Neural crest cell (in vitro differentiated cells): Measurements from ENCODE around the gene ZDHHC14. TPM values are rescaled to one million over a fixed set of nuclear protein-coding genes. Genes with fewer than 3 reads are reported as not detected.

Source experiments
- DNase-seq: peaks from one replicate; pipeline ENCODE4 v3.0.0; 2021; ENCODE audit warnings: low read depth, mixed read lengths, low spot score
- H3K27ac Mint-ChIP-seq: one replicate; pipeline ENCODE4 v1.8.0; 2021; ENCODE audit warnings: mild to moderate bottlenecking, mixed read lengths; ENCODE audit not compliant: unreplicated experiment
- H3K27me3 Mint-ChIP-seq: 2 replicates; pipeline ENCODE4 v1.8.0; 2021; ENCODE audit warnings: low read depth, mild to moderate bottlenecking, mixed read lengths
- H3K36me3 Mint-ChIP-seq: 2 replicates; pipeline ENCODE4 v1.8.0; 2021; ENCODE audit warnings: low read depth, mild to moderate bottlenecking, mixed read lengths
- H3K4me1 Mint-ChIP-seq: 2 replicates; pipeline ENCODE4 v1.8.0; 2021; ENCODE audit warnings: mixed read lengths
- H3K4me3 Mint-ChIP-seq: one replicate; pipeline ENCODE4 v1.8.0; 2021; ENCODE audit warnings: mild to moderate bottlenecking, mixed read lengths
- H3K9me3 Mint-ChIP-seq: 2 replicates; pipeline ENCODE4 v1.8.0; 2021; ENCODE audit warnings: mixed read lengths
- total RNA-seq: library from RNA; stranded (reverse); gene quantifications from 2 replicates; pipeline ENCODE4 v1.2.1, GENCODE V29; 2021
- TF ChIP-seq, protein P1 (sequence below): fragments of 200-600 bp; sonication (generic); conservative IDR thresholded peaks from 2 replicates; pipeline ENCODE4 v1.5.0; 2021; ENCODE audit warnings: antibody characterized with exemption, mild to moderate bottlenecking

The ZDHHC14 gene
- total RNA-seq, 1 donor from 2014 or later, result 5.3 TPM

DNA sequence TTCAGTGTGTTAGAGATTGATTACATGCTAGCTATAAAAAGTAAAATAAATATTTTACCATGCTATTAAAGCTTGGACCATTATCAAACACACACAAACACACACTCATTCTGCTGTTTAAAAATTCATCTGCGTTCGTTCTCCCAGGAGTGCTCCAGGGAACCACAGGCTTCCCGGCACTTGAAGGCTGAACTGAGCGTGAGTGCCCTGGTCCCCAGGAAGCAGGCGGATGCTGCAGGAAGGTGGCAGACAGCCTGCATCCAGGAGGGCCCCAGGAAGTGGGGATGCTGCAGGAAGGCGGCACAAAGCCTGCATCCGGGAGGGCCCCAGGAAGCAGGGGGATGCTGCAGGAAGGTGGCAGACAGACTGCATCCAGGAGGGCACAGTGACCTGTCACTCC lies 294.8 kb downstream of the ZDHHC14 start:
- Mint-ChIP-seq H3K4me3 (no peak overlapping the region), H3K9me3 (no peaks in the 10 kb centered on the region), H3K4me1 (peaks cover under 1% of the 10 kb centered on the region), H3K36me3 (no peaks in the 10 kb centered on the region), H3K27ac (no peak overlapping the region), H3K27me3 (no peaks in the 10 kb centered on the region)
- DNase-seq, result no peak
- TF ChIP-seq, protein P1, sequence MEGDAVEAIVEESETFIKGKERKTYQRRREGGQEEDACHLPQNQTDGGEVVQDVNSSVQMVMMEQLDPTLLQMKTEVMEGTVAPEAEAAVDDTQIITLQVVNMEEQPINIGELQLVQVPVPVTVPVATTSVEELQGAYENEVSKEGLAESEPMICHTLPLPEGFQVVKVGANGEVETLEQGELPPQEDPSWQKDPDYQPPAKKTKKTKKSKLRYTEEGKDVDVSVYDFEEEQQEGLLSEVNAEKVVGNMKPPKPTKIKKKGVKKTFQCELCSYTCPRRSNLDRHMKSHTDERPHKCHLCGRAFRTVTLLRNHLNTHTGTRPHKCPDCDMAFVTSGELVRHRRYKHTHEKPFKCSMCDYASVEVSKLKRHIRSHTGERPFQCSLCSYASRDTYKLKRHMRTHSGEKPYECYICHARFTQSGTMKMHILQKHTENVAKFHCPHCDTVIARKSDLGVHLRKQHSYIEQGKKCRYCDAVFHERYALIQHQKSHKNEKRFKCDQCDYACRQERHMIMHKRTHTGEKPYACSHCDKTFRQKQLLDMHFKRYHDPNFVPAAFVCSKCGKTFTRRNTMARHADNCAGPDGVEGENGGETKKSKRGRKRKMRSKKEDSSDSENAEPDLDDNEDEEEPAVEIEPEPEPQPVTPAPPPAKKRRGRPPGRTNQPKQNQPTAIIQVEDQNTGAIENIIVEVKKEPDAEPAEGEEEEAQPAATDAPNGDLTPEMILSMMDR, result no peak

DNA sequence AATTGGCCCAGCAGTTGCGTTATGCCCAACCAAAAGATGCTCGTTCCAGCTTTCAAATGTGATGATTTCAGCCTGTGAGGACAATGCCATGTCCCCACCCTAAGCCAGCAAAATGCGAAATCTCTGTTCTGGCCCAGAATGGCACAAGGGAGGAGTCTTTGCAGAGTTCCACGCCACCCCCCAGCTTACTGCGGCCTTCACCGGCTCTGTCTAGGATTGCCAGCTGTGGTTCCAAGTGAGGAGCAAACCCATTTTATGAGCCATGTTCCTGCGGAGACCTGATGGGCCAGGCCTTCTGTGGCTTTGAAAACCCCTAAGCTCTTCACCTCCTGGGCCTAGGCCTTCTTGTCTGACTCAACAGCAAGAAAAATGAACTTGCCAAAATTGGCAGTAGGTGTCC lies 295.3 kb downstream of the ZDHHC14 start:
- Mint-ChIP-seq H3K4me3 (no peak overlapping the region), H3K9me3 (no peaks in the 10 kb centered on the region), H3K4me1 (no peaks in the 10 kb centered on the region), H3K27me3 (no peaks in the 10 kb centered on the region), H3K27ac (no peak overlapping the region), H3K36me3 (no peaks in the 10 kb centered on the region)
- TF ChIP-seq, protein P1, result no peak
- DNase-seq, result no peak

DNA sequence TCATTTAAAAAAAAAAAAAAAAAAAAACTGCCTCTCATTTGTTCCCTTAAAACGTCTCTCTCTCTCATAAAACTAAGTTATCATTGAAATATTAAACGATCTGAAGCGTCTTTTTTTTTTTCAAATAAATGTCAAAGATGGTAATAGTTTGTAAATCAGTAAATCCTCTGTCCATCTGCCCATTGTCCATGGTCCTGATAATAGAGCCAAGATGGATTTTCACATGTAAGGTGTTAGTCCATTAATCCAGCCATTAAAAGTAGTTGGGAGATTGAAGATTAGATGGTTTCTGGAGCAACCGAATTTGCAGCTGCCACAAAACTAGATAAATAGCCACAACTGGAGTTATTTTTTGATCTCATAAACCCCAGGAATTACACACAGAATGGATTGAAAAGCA lies 296.2 kb downstream of the ZDHHC14 start:
- Mint-ChIP-seq H3K4me1 (no peaks in the 10 kb centered on the region), H3K27me3 (no peaks in the 10 kb centered on the region), H3K4me3 (no peak overlapping the region), H3K27ac (no peak overlapping the region), H3K36me3 (no peaks in the 10 kb centered on the region), H3K9me3 (no peaks in the 10 kb centered on the region)
- TF ChIP-seq, protein P1, result no peak
- no peak for DNase-seq

DNA sequence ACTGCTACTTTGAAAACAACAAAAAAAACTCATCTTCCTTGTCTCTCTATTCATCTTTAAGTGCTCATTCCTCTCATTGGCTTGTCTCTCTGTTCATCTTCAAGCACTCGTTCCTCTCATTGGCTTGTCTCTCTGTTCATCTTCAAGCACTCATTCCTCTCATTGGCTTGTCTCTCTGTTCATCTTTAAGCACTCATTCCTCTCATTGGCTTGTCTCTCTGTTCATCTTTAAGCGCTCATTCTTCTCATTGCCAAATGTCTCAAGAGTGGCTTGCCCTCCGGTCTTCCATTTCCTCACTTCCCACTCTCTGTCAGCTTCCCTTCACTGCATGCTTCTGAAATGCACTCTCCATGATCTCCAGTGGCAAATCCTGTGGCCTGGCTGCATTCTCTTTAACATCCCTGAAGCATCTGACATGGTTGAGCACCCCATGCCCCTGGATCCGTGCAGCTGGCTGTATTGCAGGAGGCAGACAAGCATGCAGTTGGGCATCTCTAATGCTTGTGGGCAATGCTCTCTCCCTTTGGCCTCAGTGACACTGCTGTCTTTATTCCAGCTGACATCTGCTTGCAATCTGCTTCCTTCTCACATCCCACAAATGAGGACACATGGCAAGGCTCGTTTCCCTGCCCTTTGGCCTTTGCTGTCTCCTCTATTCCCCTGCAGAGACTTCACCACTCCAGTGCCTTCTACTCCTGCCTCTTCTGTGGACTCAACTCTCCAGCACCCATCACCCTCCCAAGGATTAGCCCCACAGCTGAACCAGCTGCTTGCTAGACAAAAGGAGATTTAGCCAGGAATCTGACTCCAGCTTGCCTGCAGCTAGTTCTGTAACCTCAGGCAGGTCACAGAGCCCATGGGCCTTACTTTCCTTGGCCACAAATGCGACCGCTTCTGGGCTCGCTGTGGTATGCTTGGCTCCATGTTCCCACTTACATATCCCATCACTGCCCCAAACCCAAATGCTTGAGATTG lies 298.9 kb downstream of the ZDHHC14 start:
- TF ChIP-seq, protein P1, result no peak
- H3K27me3 Mint-ChIP-seq, result no peaks in the 10 kb centered on the region
- no peak overlapping the region for H3K27ac Mint-ChIP-seq
- DNase-seq, result no peak
- H3K4me3 Mint-ChIP-seq, result no peak overlapping the region
- no peaks in the 10 kb centered on the region for H3K9me3 Mint-ChIP-seq
- no peaks in the 10 kb centered on the region for H3K4me1 Mint-ChIP-seq
- H3K36me3 Mint-ChIP-seq, result no peaks in the 10 kb centered on the region

DNA sequence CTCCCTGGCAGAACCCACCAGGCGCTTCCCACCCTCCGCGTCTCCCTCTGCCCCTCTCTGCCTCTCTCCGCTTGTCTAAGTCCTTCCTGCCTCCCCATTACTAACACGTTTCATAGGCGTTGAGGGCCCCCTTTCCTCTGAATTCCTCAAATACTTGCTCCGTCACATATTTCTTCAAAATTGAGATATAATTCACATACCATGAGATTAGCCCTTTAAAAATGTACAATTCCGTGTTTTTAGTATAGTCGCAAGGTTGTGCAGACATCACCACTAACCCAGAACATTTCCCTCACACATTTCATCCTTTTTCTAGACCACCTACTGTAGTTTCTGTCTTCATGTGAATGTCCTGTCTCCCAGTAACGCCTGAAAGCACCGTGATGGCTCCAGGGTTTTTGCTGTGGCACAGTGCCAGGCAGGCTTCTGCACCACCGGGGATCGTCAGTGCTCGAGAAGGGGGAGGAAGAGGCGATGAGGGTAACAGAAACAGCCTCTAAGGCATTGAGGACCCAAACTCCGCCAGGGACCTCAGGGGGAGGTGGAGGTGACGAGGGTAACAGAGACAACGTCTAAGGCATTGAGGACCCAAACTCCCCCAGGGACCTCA lies 300.2 kb downstream of the ZDHHC14 start:
- no peaks in the 10 kb centered on the region for H3K9me3 Mint-ChIP-seq
- no peaks in the 10 kb centered on the region for H3K36me3 Mint-ChIP-seq
- H3K4me1 Mint-ChIP-seq, result peaks cover 3% of the 10 kb centered on the region
- DNase-seq, result no peak
- H3K4me3 Mint-ChIP-seq, result no peak overlapping the region
- TF ChIP-seq, protein P1, result no peak
- H3K27me3 Mint-ChIP-seq, result no peaks in the 10 kb centered on the region
- H3K27ac Mint-ChIP-seq, result no peak overlapping the region
